Colonic mucosa (tissue), 4 donors: Measurements from ENCODE around the gene PLK2. TPM values are rescaled to one million over a fixed set of nuclear protein-coding genes. Genes with fewer than 3 reads are reported as not detected.

Experiments
- DNase-seq: peaks from one replicate; pipeline ENCODE4 v3.0.0-alpha.2; 2020
- H3K27ac ChIP-seq: fragments of 200-600 bp; one replicate; pipeline ENCODE4 v1.8.0; 2021
- H3K27me3 ChIP-seq: fragments of 200-600 bp; one replicate; pipeline ENCODE4 v1.8.0; 2021
- H3K36me3 ChIP-seq: fragments of 200-600 bp; one replicate; pipeline ENCODE4 v1.8.0; 2021
- H3K4me1 ChIP-seq: fragments of 200-600 bp; one replicate; pipeline ENCODE4 v1.8.0; 2021; ENCODE audit warnings: mild to moderate bottlenecking
- H3K4me3 ChIP-seq: fragments of 200-600 bp; one replicate; pipeline ENCODE4 v1.8.0; 2021
- H3K9ac ChIP-seq, 2 donors: one replicate each; pipeline ENCODE4 v1.7.0; 2013; ENCODE audit warnings: control low read depth in 2 of 2, low read depth in 2 of 2, low read length in 2 of 2
- H3K9me3 ChIP-seq: fragments of 200-600 bp; one replicate; pipeline ENCODE4 v1.8.0; 2021
- intact Hi-C: fragments of 100-400 bp; cut with DNase I; formaldehyde crosslinking; loops from one replicate; pipeline ENCODE4 v1.14.1; 2022
- total RNA-seq, 2 donors: library from RNA; stranded (reverse); fragmentation: NEBNext Ultra II Directional in 1 of 2; extraction: Animal tissue kit (Norgen Biotek cat#: 25700) in 1 of 2; gene quantifications; one replicate each; pipeline ENCODE4 v1.2.1, GENCODE V29; 2021
- TF ChIP-seq, protein P1 (sequence below): fragments of 200-600 bp; IDR thresholded peaks from one replicate; pipeline ENCODE4 v1.8.0; 2022; ENCODE audit warnings: antibody characterized with exemption, mild to moderate bottlenecking
- donor health status: healthy.
- donor health status: DM: no; HTN: no; CAD: no.
- donor health status: DM: no; HTN: no; CAD: no.

The PLK2 gene
- total RNA-seq, 2 donors from 2014 or later: 21.8 to 28.3 TPM

DNA sequence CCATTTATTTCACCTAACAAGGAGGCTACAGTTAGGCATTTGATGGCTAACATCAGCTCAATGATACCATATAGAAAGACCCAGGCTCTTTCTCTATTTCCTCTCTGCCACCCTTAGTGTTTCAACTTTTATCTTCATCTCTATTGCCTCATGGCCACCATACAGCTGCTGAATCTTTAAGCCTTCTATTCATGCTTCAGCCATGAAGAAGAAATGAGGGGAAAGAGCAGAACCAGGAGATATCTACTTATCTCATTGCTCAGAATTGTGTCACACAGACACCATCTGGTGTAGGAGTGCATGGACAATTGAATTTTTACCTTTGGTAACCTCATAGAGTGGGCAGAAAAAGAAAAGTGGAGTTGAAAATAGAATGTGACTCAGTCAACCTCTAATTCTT is 38.0 kb upstream of the PLK2 start:
- intact Hi-C loops: loop anchor here (5.0 kb wide), 1 partner anchor 314 kb away; no protein-coding TSS in a partner anchor
- no peak for DNase-seq
- Histone ChIP-seq H3K4me3 (no peak overlapping the region), H3K4me1 (no peaks in the 10 kb centered on the region), H3K27me3 (no peaks in the 10 kb centered on the region), H3K27ac (no peak overlapping the region), H3K36me3 (no peaks in the 10 kb centered on the region), H3K9ac (no peak overlapping the region), H3K9me3 (no peaks in the 10 kb centered on the region)
- TF ChIP-seq, protein P1, sequence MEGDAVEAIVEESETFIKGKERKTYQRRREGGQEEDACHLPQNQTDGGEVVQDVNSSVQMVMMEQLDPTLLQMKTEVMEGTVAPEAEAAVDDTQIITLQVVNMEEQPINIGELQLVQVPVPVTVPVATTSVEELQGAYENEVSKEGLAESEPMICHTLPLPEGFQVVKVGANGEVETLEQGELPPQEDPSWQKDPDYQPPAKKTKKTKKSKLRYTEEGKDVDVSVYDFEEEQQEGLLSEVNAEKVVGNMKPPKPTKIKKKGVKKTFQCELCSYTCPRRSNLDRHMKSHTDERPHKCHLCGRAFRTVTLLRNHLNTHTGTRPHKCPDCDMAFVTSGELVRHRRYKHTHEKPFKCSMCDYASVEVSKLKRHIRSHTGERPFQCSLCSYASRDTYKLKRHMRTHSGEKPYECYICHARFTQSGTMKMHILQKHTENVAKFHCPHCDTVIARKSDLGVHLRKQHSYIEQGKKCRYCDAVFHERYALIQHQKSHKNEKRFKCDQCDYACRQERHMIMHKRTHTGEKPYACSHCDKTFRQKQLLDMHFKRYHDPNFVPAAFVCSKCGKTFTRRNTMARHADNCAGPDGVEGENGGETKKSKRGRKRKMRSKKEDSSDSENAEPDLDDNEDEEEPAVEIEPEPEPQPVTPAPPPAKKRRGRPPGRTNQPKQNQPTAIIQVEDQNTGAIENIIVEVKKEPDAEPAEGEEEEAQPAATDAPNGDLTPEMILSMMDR: no peak

DNA sequence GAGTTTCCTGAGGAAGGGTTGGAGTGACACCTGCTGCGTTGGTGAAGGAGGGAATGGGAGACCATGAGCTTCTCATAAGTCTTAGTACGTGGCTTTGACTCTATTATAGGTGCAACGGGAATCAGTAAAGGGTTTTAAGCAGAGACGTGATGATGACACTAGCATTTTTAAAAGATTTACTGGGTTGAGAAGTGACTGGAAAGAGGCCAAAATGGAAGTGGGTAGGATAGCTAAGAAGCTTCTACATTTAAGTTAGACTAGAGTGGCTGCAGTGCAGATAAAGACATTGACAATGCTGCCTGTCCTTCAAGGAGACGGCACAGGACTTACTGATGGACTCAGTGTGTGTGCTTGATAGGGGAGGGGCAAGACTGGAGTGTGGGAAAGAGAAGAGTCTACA is 37.5 kb upstream of the PLK2 start:
- DNase-seq: no peak
- intact Hi-C loops: loop anchor here (5.0 kb wide), 1 partner anchor 315 kb away; no protein-coding TSS in a partner anchor
- Histone ChIP-seq H3K27me3 (no peaks in the 10 kb centered on the region), H3K36me3 (no peaks in the 10 kb centered on the region), H3K4me3 (no peak overlapping the region), H3K27ac (no peak overlapping the region), H3K4me1 (no peaks in the 10 kb centered on the region), H3K9ac (no peak overlapping the region), H3K9me3 (no peaks in the 10 kb centered on the region)
- TF ChIP-seq, protein P1: no peak

DNA sequence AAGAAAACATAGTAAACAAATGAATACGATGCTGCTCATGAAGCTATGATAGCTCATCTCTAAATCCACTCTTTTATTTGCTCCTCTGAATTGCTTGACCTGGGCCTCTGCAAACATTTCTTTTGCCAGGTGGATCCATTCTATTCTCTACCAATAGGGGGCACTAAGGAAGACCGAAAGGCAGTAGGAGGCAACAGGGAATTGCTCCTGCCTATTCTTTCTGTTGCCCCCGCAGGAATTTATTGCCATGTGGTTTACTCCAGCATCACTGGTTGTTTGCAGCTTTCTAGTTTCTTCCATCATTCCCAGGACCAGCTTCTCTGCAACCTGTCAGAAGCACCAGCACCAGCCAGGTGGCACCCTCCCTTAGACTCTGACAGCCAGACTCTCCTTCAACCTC is 36.6 kb upstream of the PLK2 start:
- H3K27me3 ChIP-seq: no peaks in the 10 kb centered on the region
- H3K9me3 ChIP-seq: no peaks in the 10 kb centered on the region
- no peak overlapping the region for H3K4me3 ChIP-seq
- DNase-seq: no peak
- H3K4me1 ChIP-seq: no peaks in the 10 kb centered on the region
- no peak overlapping the region for H3K27ac ChIP-seq
- H3K36me3 ChIP-seq: no peaks in the 10 kb centered on the region
- H3K9ac ChIP-seq: no peak overlapping the region
- intact Hi-C loops: loop anchor here (5.0 kb wide), 1 partner anchor 316 kb away; no protein-coding TSS in a partner anchor
- TF ChIP-seq, protein P1: no peak

DNA sequence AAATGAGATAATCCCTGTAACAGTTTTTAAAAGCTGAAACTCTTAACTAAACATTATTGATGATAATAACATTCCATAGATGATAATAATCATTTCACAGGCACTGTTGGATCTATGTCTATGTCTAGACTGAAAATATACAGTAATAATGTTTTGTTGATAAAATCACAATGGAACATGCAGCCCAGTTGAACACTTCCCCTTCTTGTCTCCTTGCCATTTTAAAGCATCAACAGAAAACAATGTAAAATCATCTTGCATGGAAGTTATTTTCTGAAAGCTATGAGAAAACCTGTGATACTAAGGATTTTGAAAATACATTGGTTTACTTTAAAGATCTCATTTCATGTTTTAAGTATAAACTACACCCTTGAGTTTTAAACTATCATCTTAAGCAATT is 33.3 kb upstream of the PLK2 start:
- intact Hi-C loops: no loop called here
- H3K9ac ChIP-seq: no peak overlapping the region
- H3K9me3 ChIP-seq: no peaks in the 10 kb centered on the region
- TF ChIP-seq, protein P1: no peak
- no peak overlapping the region for H3K4me3 ChIP-seq
- no peak overlapping the region for H3K27ac ChIP-seq
- H3K4me1 ChIP-seq: no peaks in the 10 kb centered on the region
- H3K27me3 ChIP-seq: no peaks in the 10 kb centered on the region
- no peaks in the 10 kb centered on the region for H3K36me3 ChIP-seq
- no peak for DNase-seq

DNA sequence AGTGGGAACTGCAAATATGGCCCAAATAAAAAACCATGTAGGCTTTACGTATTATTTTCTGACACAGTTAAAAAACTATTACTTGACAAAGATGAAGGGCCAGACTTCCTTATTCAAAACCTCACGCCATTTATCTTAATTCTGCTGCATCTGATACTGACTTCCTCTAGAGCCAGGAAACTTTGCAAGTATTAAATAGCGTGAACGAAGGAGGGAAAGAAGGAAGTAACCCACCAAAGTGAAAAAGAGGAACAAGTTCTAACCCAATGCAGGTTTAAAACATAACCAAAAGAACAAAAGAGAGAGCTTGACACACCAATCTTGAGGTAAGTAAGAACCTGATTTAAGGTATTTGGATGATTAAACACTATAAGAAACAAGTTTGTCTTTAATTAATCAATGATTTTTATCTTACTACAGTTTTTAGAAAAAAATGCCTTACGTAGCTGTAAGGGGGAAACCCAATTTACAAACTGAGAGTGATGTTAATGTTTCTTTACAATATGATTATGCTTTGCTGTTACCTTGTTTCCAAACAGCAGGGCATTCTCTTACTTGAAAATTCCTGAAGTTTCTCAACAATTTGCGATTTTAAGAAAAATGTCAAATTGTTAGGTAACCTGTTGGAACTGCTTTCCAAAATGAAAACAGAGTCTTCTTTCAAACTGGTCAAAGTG is 31.5 kb upstream of the PLK2 start, which contains the start of gene GAPT:
TSS of gene GAPT (plus strand) at position 220 of the 677 bp plus-strand sequence. CDS start 3,102 bp downstream, outside the sequence.
- intact Hi-C loops: no loop called here
- H3K27me3 ChIP-seq: no peaks in the 10 kb centered on the region
- H3K9me3 ChIP-seq: no peaks in the 10 kb centered on the region
- no peaks in the 10 kb centered on the region for H3K4me1 ChIP-seq
- no peak within 1 kb of the TSS for H3K27ac ChIP-seq
- no peak for DNase-seq
- H3K4me3 ChIP-seq: no peak within 1 kb of the TSS
- no peaks in the 10 kb centered on the region for H3K36me3 ChIP-seq
- TF ChIP-seq, protein P1: no peak
- H3K9ac ChIP-seq: no peak within 1 kb of the TSS
